ENCODE data around the gene ARMH3. TPM values are rescaled to one million over a fixed set of nuclear protein-coding genes. Genes with fewer than 3 reads are reported as not detected.
"Not testable (repeated sequence)": the region's sequence is repeated elsewhere in the genome, so short reads cannot be mapped to it uniquely, and the experiment has no call there.

ARMH3 gene
- total and polyA plus RNA-seq, 3 donors from 2014 or later = 20.2 to 23.7 (median 21.6) TPM

DNA sequence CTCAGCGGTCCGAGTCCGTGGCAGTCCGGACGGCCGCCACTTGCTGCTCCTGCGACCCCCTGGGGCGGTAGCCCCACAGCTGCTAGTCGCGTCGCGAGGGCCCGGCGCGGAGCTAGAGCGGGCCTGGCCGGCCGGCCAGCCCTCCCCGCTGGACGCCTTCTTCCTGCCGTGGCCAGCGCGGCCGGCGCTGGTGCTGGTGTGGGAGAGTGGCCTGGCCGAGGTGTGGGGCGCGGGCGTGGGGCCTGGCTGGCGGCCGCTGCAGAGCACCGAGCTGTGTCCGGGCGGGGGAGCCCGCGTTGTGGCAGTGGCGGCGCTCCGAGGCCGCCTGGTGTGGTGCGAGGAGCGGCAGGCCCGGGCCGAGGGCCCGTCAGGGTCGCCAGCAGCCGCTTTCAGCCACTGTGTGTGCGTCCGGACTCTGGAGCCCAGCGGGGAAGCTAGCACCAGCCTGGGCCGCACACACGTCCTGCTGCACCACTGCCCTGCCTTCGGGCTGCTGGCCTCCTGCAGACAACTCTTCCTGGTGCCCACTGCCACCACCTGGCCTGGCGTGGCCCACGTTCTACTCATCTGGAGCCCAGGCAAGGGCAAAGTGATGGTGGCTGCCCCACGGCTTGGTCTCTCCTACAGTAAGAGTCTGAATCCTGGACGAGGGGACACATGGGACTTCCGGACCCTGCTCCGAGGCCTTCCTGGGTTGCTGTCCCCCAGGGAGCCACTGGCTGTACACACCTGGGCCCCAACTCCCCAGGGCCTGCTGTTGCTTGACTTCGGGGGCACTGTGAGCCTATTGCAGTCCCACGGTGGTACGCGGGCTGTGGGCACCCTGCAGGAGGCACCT is 9.8 kb upstream of the ARMH3 start:
- TF ChIP-seq, protein P1, sequence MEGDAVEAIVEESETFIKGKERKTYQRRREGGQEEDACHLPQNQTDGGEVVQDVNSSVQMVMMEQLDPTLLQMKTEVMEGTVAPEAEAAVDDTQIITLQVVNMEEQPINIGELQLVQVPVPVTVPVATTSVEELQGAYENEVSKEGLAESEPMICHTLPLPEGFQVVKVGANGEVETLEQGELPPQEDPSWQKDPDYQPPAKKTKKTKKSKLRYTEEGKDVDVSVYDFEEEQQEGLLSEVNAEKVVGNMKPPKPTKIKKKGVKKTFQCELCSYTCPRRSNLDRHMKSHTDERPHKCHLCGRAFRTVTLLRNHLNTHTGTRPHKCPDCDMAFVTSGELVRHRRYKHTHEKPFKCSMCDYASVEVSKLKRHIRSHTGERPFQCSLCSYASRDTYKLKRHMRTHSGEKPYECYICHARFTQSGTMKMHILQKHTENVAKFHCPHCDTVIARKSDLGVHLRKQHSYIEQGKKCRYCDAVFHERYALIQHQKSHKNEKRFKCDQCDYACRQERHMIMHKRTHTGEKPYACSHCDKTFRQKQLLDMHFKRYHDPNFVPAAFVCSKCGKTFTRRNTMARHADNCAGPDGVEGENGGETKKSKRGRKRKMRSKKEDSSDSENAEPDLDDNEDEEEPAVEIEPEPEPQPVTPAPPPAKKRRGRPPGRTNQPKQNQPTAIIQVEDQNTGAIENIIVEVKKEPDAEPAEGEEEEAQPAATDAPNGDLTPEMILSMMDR (IDR thresholded peaks at IDR 0.05) = no peak
- TF ChIP-seq POLR2A (IDR thresholded peaks at IDR 0.05) = no peak
- intact Hi-C loops (cut with DNase I; ENCODE audit: low total_unique reads) = no loop called here
- H3K4me1 ChIP-seq = peaks cover 10% of the 10 kb centered on the region
- H3K36me3 ChIP-seq (ENCODE audit: low read depth, missing control alignments) = no peaks in the 10 kb centered on the region
- 0 to 9% methylated on average over 1 to 37 of the region's 63 CpGs for WGBS, 2 donors
- no peaks in the 10 kb centered on the region for H3K9me3 ChIP-seq
- H3K27ac ChIP-seq = peak overlapping the region; percentile 81 to 90
- H3K27me3 ChIP-seq = no peaks in the 10 kb centered on the region
- no peak for DNase-seq
- peak overlapping the region; percentile 93 to 94 for H3K4me3 ChIP-seq

DNA sequence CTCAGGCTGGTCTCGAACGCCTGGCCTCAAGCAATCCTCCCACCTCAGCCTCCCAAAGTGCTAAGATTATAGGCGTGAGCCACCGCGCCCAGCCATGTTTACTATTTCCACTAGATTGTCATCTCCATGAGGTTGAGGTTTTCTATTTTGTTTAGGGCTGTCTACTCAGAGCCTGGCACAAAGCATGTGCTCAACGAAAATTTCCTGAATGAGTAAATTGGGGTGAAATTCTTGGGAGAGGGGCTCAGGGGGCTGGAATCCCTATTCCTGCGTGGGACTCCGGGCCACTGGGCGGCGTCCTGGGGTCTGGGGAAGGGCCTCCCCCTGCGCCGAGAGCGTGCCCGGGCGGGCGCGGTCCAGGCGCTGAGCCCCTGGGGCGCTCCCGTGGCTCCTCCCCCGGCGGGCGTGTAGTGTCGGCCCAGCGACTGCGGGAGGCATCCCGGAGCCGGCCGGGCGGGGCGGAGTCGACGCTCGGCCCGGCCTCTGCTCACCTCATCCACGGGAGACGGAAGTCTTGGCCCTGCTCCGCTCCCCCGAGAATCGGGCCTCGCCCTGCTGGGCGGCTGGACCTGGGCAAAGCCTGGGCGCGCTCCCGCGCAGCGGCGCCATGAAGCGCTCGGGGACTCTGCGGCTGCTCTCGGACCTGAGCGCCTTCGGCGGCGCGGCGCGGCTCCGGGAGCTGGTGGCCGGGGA is 9.0 kb upstream of the ARMH3 start, which contains the start of gene HPS6:
Gene HPS6 (plus strand): TSS at position 482 of the 693 bp plus-strand sequence. CDS start 126 bp downstream, at position 608.
- DNase-seq = peak; percentile 92
- H3K27ac ChIP-seq = peak within 1 kb of the TSS; percentile 81 to 90
- intact Hi-C loops (cut with DNase I; ENCODE audit: low total_unique reads) = no loop called here
- H3K4me1 ChIP-seq = peaks cover 10% of the 10 kb centered on the region
- H3K9me3 ChIP-seq = no peaks in the 10 kb centered on the region
- H3K27me3 ChIP-seq = no peaks in the 10 kb centered on the region
- no peak for TF ChIP-seq POLR2A (IDR thresholded peaks at IDR 0.05)
- TF ChIP-seq, protein P1 (IDR thresholded peaks at IDR 0.05) = peak in 1 of 3 experiments; percentile 18
- H3K4me3 ChIP-seq = peak within 1 kb of the TSS; percentile 93 to 94
- no peaks in the 10 kb centered on the region for H3K36me3 ChIP-seq (ENCODE audit: low read depth, missing control alignments)
- WGBS, 2 donors = 0 to 2% methylated on average over 22 to 32 of the region's 61 CpGs

DNA sequence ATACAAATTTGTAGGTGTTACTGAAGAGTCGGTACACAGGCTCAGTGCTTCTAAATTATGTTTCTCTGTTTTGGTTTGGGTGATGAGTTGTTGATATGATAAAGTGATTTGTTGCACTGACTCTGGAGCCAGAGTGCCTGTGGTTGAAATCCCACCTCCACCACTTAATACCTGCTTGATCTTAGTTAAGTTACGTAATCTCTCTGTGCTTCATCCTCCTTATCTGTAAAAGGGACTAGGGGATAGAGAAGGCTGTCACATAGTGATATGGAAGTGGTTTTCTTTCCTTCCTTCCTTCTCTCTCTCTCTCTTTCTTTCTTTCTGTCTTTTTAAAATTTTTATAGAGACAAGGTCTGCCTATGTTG is 8.5 kb upstream of the ARMH3 start:
- 44 to 51% methylated on average over 2 of the region's 2 CpGs for WGBS, 2 donors
- H3K9me3 ChIP-seq = no peaks in the 10 kb centered on the region
- peaks cover 10% of the 10 kb centered on the region for H3K4me1 ChIP-seq
- TF ChIP-seq POLR2A (IDR thresholded peaks at IDR 0.05) = no peak
- TF ChIP-seq, protein P1 (IDR thresholded peaks at IDR 0.05) = no peak
- H3K4me3 ChIP-seq = peak overlapping the region; percentile 93 to 94
- no peaks in the 10 kb centered on the region for H3K27me3 ChIP-seq
- DNase-seq = no peak
- no peaks in the 10 kb centered on the region for H3K36me3 ChIP-seq (ENCODE audit: low read depth, missing control alignments)
- peak overlapping the region; percentile 81 to 90 for H3K27ac ChIP-seq
- intact Hi-C loops (cut with DNase I; ENCODE audit: low total_unique reads) = no loop called here

DNA sequence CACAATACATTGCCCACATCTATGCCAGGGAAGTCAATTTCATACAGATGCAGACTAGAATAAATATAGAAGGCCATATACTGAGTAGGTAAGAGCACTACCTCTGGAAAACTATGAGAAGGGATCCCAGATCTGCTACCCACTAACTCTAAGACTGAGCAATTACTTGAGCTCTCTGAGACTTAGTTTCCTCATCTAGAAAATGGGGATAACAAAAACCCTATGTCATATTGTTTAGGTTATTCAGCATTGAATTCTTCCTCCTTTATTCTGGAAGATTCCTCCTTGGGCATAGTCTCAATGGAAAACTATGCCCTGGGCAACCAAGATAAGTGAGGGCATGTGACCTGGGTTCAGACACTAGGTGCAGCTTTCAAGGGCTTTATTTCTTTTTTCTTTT is 4.0 kb upstream of the ARMH3 start:
- intact Hi-C loops (cut with DNase I; ENCODE audit: low total_unique reads) = no loop called here
- H3K36me3 ChIP-seq (ENCODE audit: low read depth, missing control alignments) = no peaks in the 10 kb centered on the region
- H3K4me3 ChIP-seq = no peak overlapping the region
- no peaks in the 10 kb centered on the region for H3K4me1 ChIP-seq
- H3K9me3 ChIP-seq = no peaks in the 10 kb centered on the region
- TF ChIP-seq, protein P1 (IDR thresholded peaks at IDR 0.05) = no peak
- no peak for TF ChIP-seq POLR2A (IDR thresholded peaks at IDR 0.05)
- DNase-seq = no peak
- H3K27me3 ChIP-seq = no peaks in the 10 kb centered on the region
- H3K27ac ChIP-seq = no peak overlapping the region

DNA sequence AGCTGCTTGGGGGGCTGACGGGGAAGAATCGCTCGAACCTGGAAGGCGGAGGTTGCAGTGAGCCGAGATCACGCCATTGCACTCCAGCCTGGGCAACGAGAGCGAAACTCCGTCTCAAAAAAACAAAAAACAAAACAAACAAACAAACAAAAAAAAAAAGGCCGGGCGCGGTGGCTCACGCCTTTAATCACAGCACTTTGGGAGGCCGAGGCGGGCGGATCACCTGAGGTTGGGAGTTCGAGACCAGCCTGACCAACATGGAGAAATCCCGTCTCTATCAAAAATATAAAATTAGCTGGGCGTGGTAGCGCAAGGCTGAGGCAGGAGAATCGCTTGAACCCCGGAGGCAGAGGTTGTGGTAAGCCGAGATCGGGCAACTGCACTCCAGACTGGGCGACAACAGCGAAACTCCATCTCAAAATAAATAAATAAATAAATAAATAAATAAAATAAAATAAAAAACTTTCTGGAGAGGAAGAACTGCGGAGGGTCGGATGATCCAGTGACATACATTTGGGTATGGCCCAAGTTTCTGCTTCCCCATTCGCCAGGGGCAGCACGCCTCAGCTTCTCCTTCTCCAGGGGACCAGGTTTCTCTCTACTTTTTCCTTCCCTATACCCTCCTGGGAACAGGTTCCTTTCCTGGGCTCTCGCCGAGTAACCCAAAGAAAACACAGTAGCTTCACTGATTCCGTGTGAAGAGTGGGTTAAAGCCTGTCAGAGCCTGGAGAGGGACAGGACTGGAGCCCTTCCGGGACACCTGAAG is 909 bp downstream of the ARMH3 start:
- Histone ChIP-seq H3K27ac (peak overlapping the region; percentile 88 to 95), H3K4me1 (peaks cover 10% of the 10 kb centered on the region), H3K4me3 (peak overlapping the region; percentile 79 to 88)
- H3K9me3 ChIP-seq; H3K27me3 ChIP-seq; DNase-seq; intact Hi-C loops (cut with DNase I; ENCODE audit: low total_unique reads); H3K36me3 ChIP-seq (ENCODE audit: low read depth, missing control alignments): not testable (repeated sequence)
- 56% methylated on average over 34 of the region's 34 CpGs for WGBS, 2 donors

Measured in testis (tissue), 3 donors.